Tibial nerve (tissue), 4 donors: ENCODE data around the gene CYB561D1. TPM values are rescaled to one million over a fixed set of nuclear protein-coding genes. Genes with fewer than 3 reads are reported as not detected.
"Not testable (repeated sequence)": the region's sequence is repeated elsewhere in the genome, so short reads cannot be mapped to it uniquely, and the experiment has no call there.

Experiments used
- DNase-seq, 2 donors: peaks; one replicate each; pipeline ENCODE4 v3.0.0-alpha.2; 2019; ENCODE audit warnings: low spot score in 2 of 2
- H3K27ac ChIP-seq, 4 donors: fragments of 200-600 bp; sonication (generic) in 3 of 4; one replicate each; pipeline ENCODE4 v1.5.1; 2017 to 2019; ENCODE audit warnings: mild to moderate bottlenecking in 1 of 4
- H3K27me3 ChIP-seq, 2 donors: fragments of 200-600 bp; sonication (generic) in 1 of 2; one replicate each; pipeline versions ENCODE4 v1.5.1 to v1.6.0; 2017 to 2019
- H3K36me3 ChIP-seq, 3 donors: fragments of 200-600 bp; sonication (generic); one replicate each; pipeline ENCODE4 v1.5.1; 2018 to 2019
- H3K4me1 ChIP-seq, 4 donors: fragments of 200-600 bp; sonication (generic) in 3 of 4; one replicate each; pipeline ENCODE4 v1.5.1; 2017 to 2019
- H3K4me3 ChIP-seq, 4 donors: fragments of 200-600 bp; sonication (generic) in 3 of 4; one replicate each; pipeline ENCODE4 v1.5.1; 2017 to 2019; ENCODE audit warnings: mild to moderate bottlenecking in 1 of 4, moderate library complexity in 1 of 4
- H3K9me3 ChIP-seq, 4 donors: fragments of 200-600 bp; sonication (generic) in 3 of 4; one replicate each; pipeline ENCODE4 v1.5.1; 2017 to 2019
- CTCF ChIP-seq, 5 experiments: fragments of 200-600 bp in 3 of 5; fragments of 450-650 bp in 2 of 5; sonication (generic) in 3 of 5; IDR thresholded peaks; one replicate each; pipeline ENCODE4 v1.5.1; 2016 to 2019; ENCODE audit warnings: antibody characterized with exemption in 5 of 5, mild to moderate bottlenecking in 3 of 5, moderate library complexity in 2 of 5
- EP300 ChIP-seq, 2 donors: sonication (generic); formaldehyde crosslinking; IDR thresholded peaks; one replicate each; pipeline ENCODE4 v1.6.1; 2017; ENCODE audit warnings: antibody characterized with exemption in 2 of 2, mild to moderate bottlenecking in 1 of 2
- POLR2A ChIP-seq, 2 donors: fragments of 450-650 bp; IDR thresholded peaks; one replicate each; pipeline ENCODE4 v1.6.1; 2017; ENCODE audit warnings: antibody characterized with exemption in 2 of 2, mild to moderate bottlenecking in 2 of 2, moderate library complexity in 2 of 2
- WGBS, 2 donors: methylation state at CpG; one replicate each; pipeline ENCODE4 v1.1.5; 2018; 5-methylcytosine and 5-hydroxymethylcytosine counted together
- total RNA-seq, 4 donors: library from RNA; depleted of rRNA; stranded (reverse); fragments of >200 nt; gene quantifications; one replicate each; pipeline ENCODE4 v1.1.0, GENCODE V29; 2016

CYB561D1 gene
- total RNA-seq, 4 donors from 2014 or later: 4.4 to 8.4 (median 5.6) TPM

GRCh38 chr1:109468903-109469302 is 25.0 kb upstream of the CYB561D1 start:
- H3K27me3 ChIP-seq: peaks cover 4 to 65% of the 10 kb centered on the region in 2 donors
- WGBS, 2 donors: 21 to 22% methylated on average over 2 of the region's 2 CpGs
- TF ChIP-seq CTCF (IDR thresholded peaks at IDR 0.05) (no peak), EP300 (IDR thresholded peaks at IDR 0.05) (no peak), POLR2A (IDR thresholded peaks at IDR 0.05) (no peak)

GRCh38 chr1:109470245-109470644 is 23.6 kb upstream of the CYB561D1 start:
- H3K27me3 ChIP-seq: peaks cover 4 to 54% of the 10 kb centered on the region in 2 donors
- WGBS, 2 donors: 59 to 65% methylated on average over 6 of the region's 6 CpGs
- TF ChIP-seq CTCF (IDR thresholded peaks at IDR 0.05) (no peak), EP300 (IDR thresholded peaks at IDR 0.05) (no peak), POLR2A (IDR thresholded peaks at IDR 0.05) (no peak)

More at GRCh38 chr1:109468903-109469302, 25.0 kb upstream of the CYB561D1 start:
- H3K27ac ChIP-seq: no peak overlapping the region
- H3K4me3 ChIP-seq: no peak overlapping the region
- DNase-seq: no peak
- H3K36me3 ChIP-seq: no peaks in the 10 kb centered on the region
- H3K4me1 ChIP-seq: peaks cover 0 to 24% (median 5%) of the 10 kb centered on the region in 4 donors
- H3K9me3 ChIP-seq: no peaks in the 10 kb centered on the region

GRCh38 chr1:109472779-109473178 is 21.1 kb upstream of the CYB561D1 start:
- 45 to 47% methylated on average over 3 of the region's 3 CpGs for WGBS, 2 donors

More at GRCh38 chr1:109470245-109470644, 23.6 kb upstream of the CYB561D1 start:
- no peak for DNase-seq
- Histone ChIP-seq H3K36me3 (no peaks in the 10 kb centered on the region), H3K4me1 (peaks cover 0 to 21% (median 5%) of the 10 kb centered on the region in 4 donors), H3K9me3 (no peaks in the 10 kb centered on the region), H3K4me3 (no peak overlapping the region), H3K27ac (no peak overlapping the region)

GRCh38 chr1:109473284-109474057 is 20.4 kb upstream of the CYB561D1 start:
- DNase-seq, H3K9me3 ChIP-seq, H3K36me3 ChIP-seq, H3K4me1 ChIP-seq, H3K4me3 ChIP-seq, H3K27ac ChIP-seq: not testable (repeated sequence)
- WGBS, 2 donors: 86 to 92% methylated on average over 12 of the region's 12 CpGs
- H3K27me3 ChIP-seq: peaks cover 0 to 22% of the 10 kb centered on the region in 2 donors

More at GRCh38 chr1:109472779-109473178, 21.1 kb upstream of the CYB561D1 start:
- H3K4me3 ChIP-seq: no peak overlapping the region
- DNase-seq: no peak
- no peak for TF ChIP-seq EP300 (IDR thresholded peaks at IDR 0.05)
- TF ChIP-seq POLR2A (IDR thresholded peaks at IDR 0.05): no peak
- no peak for TF ChIP-seq CTCF (IDR thresholded peaks at IDR 0.05)
- no peak overlapping the region for H3K27ac ChIP-seq
- H3K9me3 ChIP-seq: no peaks in the 10 kb centered on the region
- H3K4me1 ChIP-seq: no peaks in the 10 kb centered on the region
- no peaks in the 10 kb centered on the region for H3K36me3 ChIP-seq
- H3K27me3 ChIP-seq: peaks cover 0 to 29% of the 10 kb centered on the region in 2 donors

- Histone ChIP-seq H3K27ac (no peak overlapping the region), H3K9me3 (no peaks in the 10 kb centered on the region), H3K27me3 (peaks cover 0 to 12% of the 10 kb centered on the region in 2 donors), H3K4me1 (no peaks in the 10 kb centered on the region), H3K36me3 (no peaks in the 10 kb centered on the region), H3K4me3 (no peak overlapping the region)
- TF ChIP-seq CTCF (IDR thresholded peaks at IDR 0.05) (no peak), POLR2A (IDR thresholded peaks at IDR 0.05) (no peak), EP300 (IDR thresholded peaks at IDR 0.05) (no peak)
- DNase-seq: no peak
- 64 to 81% methylated on average over 1 of the region's 1 CpG for WGBS, 2 donors
These were observed 19.2 kb upstream of the CYB561D1 start for GRCh38 chr1:109474697-109475096.
